Hair follicular keratinocyte (primary cell): ENCODE data around the gene CEP57L1. TPM values are rescaled to one million over a fixed set of nuclear protein-coding genes. Genes with fewer than 3 reads are reported as not detected.

ENCODE experiments used
- total RNA-seq: library from RNA; depleted of rRNA; stranded (reverse); fragments of >200 nt; gene quantifications from 2 replicates; pipeline ENCODE4 v1.2.3, GENCODE V29; 2015

Gene CEP57L1
- total RNA-seq = 18.3 and 18.7 TPM in 2 replicates

DNA sequence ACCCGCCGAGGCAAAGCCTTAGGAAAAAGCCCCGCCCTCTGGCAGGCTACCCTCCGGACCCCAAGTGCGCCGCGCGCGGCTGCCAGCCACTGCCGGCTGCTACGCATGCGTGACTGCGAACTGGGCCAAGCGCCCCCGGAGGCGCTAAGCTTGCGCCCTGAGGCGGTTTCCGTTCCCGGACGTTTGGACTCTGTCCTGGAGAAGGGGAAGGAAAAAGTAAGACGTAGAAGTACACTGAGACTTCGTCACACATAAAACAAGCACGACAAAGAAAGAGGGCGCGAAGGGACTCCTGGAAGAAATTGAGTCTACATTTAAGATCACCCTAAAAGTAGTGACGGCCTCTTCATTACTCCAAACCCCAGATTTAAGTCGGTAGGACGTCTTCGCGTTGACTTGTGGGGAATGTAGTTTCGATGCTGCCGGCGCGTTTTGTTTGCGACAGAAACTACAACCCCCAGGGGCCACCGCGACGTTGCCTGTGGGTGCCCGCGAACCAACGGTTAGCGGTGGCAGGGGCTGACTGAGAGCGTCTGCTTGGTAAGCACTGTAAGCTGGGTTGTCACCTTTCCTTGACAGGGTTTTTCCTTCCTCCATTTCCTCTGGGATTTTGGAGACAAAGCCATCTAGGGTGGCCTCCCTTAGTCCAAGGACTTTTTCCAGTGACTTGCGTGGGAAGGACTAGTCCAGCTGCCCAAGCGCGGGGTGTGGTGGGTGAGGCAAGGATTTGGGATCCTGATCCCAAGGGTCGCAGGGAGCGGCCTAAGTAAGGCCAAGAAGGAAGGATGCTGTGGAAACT, at the start of gene CEP57L1:
CEP57L1 (plus strand) TSS at position 472 of the 799 bp plus-strand sequence. CDS start 49,715 bp downstream, outside the sequence.

DNA sequence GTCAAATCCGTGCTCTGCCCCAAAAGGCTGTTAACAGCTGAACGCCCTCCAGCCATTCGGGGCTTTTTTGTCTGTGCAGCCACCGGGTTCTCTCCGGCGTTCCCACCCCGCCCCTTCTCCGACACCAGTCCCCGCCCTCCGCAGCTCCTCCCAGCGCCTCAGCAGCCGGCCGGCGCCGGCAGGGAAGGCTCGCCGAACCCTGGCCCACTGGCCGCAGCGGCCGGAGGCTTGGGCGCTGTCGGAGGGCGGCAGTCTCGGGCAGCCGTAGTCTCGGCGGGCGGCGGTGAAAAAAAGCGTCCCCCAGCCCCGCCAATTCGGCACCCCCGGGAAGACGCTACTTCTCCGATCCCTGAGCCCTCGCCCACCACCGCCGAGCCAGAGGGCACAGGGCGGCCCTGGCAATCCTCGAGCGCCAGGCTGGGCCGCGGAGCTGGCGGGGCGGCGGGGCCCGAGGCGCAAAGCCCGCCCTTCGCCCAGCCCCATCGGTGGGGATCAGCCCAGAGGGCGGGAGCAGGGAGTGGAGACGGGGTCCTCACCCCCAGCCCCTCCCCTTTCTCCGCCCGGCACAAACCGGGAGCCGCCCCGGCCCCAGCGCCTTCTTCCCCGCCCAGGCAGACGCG, 781 bp upstream of the CEP57L1 start, which contains the start of gene SESN1:
SESN1 (minus strand) TSS at position 431 of the 620 bp plus-strand sequence. CDS start 773 bp downstream, outside the sequence.

Other genes with a start within 250 kb of the CEP57L1 start
- 0.78 and 1.8 TPM in 2 replicates for gene ARMC2, start 247.1 kb upstream of the CEP57L1 start, total RNA-seq
- 15.8 and 16.3 TPM in 2 replicates for gene SESN1, start 661 bp upstream of the CEP57L1 start, total RNA-seq